CD4-positive, alpha-beta T cell (primary cell): ENCODE measurements around the gene PUS1. TPM values are rescaled to one million over a fixed set of nuclear protein-coding genes. Genes with fewer than 3 reads are reported as not detected.

Experiments
- ATAC-seq: fragments of 200-7000 bp; cut with Tn5 transposase; one replicate; pipeline ENCODE4 v1.10.0; 2022; ENCODE audit warnings: mild to moderate bottlenecking; ENCODE audit not compliant: poor library complexity
- CTCF ChIA-PET: fragments of 350-600 bp; sonication (Branson Sonifier 250); formaldehyde crosslinking; loops from one replicate; lab custom pipeline; 2021; ENCODE audit warnings: antibody characterized with exemption, inconsistent platforms; lab: Charles Lee
- POLR2A ChIA-PET: fragments of 350-600 bp; sonication (Branson Sonifier 250); formaldehyde crosslinking; loops from one replicate; lab custom pipeline; 2021; ENCODE audit warnings: antibody characterized with exemption, inconsistent platforms; lab: Charles Lee
- DNase-seq, 14 experiments: peaks; one replicate each; pipeline ENCODE4 v3.0.0-alpha.2; 2013 to 2020; ENCODE audit warnings: mixed read lengths in 2 of 14
- H3K27ac ChIP-seq, 2 donors: one replicate each; pipeline versions ENCODE4 v1.5.1 to v1.7.0; 2013; ENCODE audit warnings: low read length in 2 of 2, low read depth in 1 of 2, mild to moderate bottlenecking in 1 of 2
- H3K27me3 ChIP-seq, 2 experiments: 1 replicate in 1 of 2; 2 replicates in 1 of 2; pipeline versions ENCODE4 v1.6.1 to v1.7.0; 2013; ENCODE audit warnings: low read length in 2 of 2, control low read depth in 1 of 2, mild to moderate bottlenecking in 1 of 2, moderate library complexity in 1 of 2; ENCODE audit not compliant: insufficient read depth in 2 of 2, control insufficient read depth in 1 of 2
- H3K36me3 ChIP-seq: one replicate; pipeline ENCODE4 v1.6.1; 2013; ENCODE audit warnings: low read length, control low read depth; ENCODE audit not compliant: insufficient read depth
- H3K4me1 ChIP-seq: one replicate; pipeline ENCODE4 v1.6.1; 2013; ENCODE audit warnings: low read length, control low read depth; ENCODE audit not compliant: insufficient read depth
- H3K4me3 ChIP-seq: one replicate; pipeline ENCODE4 v1.5.1; 2013; ENCODE audit warnings: mild to moderate bottlenecking, low read length, moderate library complexity
- H3K9me3 ChIP-seq, 2 experiments: 1 replicate in 1 of 2; 2 replicates in 1 of 2; pipeline versions ENCODE4 v1.6.1 to v1.7.0; 2013; ENCODE audit warnings: low read length in 2 of 2, mild to moderate bottlenecking in 2 of 2, control low read depth in 1 of 2, moderate library complexity in 1 of 2; ENCODE audit not compliant: control insufficient read depth in 1 of 2, insufficient read depth in 1 of 2
- H3K27ac Mint-ChIP-seq: one replicate; pipeline ENCODE4 v1.8.0; 2020; ENCODE audit warnings: mixed read lengths
- H3K27me3 Mint-ChIP-seq: one replicate; pipeline ENCODE4 v1.8.0; 2021; ENCODE audit warnings: mixed read lengths
- H3K36me3 Mint-ChIP-seq: one replicate; pipeline ENCODE4 v1.8.0; 2021; ENCODE audit warnings: low read depth, mixed read lengths
- H3K4me1 Mint-ChIP-seq: one replicate; pipeline ENCODE4 v1.8.0; 2021; ENCODE audit warnings: low read depth, mixed read lengths
- H3K4me3 Mint-ChIP-seq: one replicate; pipeline ENCODE4 v1.8.0; 2020; ENCODE audit warnings: mild to moderate bottlenecking, mixed read lengths
- H3K9me3 Mint-ChIP-seq: one replicate; pipeline ENCODE4 v1.8.0; 2020; ENCODE audit warnings: mixed read lengths
- CTCF ChIP-seq: fragments of 200-600 bp; IDR thresholded peaks from one replicate; pipeline ENCODE4 v1.8.0; 2022; ENCODE audit warnings: antibody characterized with exemption, mild to moderate bottlenecking
- intact Hi-C, 2 experiments: fragments of 100-400 bp; cut with DNase I in 1 of 2; cut with micrococcal nuclease in 1 of 2; formaldehyde crosslinking; loops; one replicate each; pipeline versions ENCODE4 v1.15.1 to v1.9.0; 2023 to 2025; cut with DNase I, micrococcal nuclease
- total RNA-seq, 174 experiments: library from RNA in 2 of 174; stranded (reverse) in 2 of 174; gene quantifications; one replicate each; pipeline ENCODE4 v1.2.3 and lab custom pipeline; 2021 to 2026

The PUS1 gene
- total RNA-seq, 2 experiments from 2014 or later, result 17.7 to 18.2 TPM

GRCh38 chr12:131907379-131908091 is 21.5 kb upstream of the PUS1 start:
- no peak for TF ChIP-seq CTCF
- ChIA-PET CTCF (no interaction called here), POLR2A (no interaction called here)
- no peak overlapping the region for H3K4me3 Mint-ChIP-seq
- no peaks in the 10 kb centered on the region for H3K9me3 Mint-ChIP-seq
- Histone ChIP-seq H3K27ac (no peak overlapping the region), H3K9me3 (no peaks in the 10 kb centered on the region), H3K27me3 (no peaks in the 10 kb centered on the region), H3K4me3 (no peak overlapping the region), H3K4me1 (peaks cover 26% of the 10 kb centered on the region), H3K36me3 (peaks cover 35% of the 10 kb centered on the region)
- no peaks in the 10 kb centered on the region for H3K27me3 Mint-ChIP-seq
- DNase-seq (no peak), ATAC-seq (no peak)
- no peak overlapping the region for H3K27ac Mint-ChIP-seq
- no peaks in the 10 kb centered on the region for H3K4me1 Mint-ChIP-seq
- peaks cover 16% of the 10 kb centered on the region for H3K36me3 Mint-ChIP-seq
- intact Hi-C loops, result no loop called here

- intact Hi-C loops, result no loop called here
- Histone ChIP-seq H3K36me3 (peaks cover 39% of the 10 kb centered on the region), H3K4me3 (no peak overlapping the region), H3K27ac (no peak overlapping the region), H3K4me1 (peaks cover 23% of the 10 kb centered on the region), H3K9me3 (no peaks in the 10 kb centered on the region), H3K27me3 (no peaks in the 10 kb centered on the region)
- H3K4me1 Mint-ChIP-seq, result no peaks in the 10 kb centered on the region
- TF ChIP-seq CTCF, result no peak
- H3K9me3 Mint-ChIP-seq, result no peaks in the 10 kb centered on the region
- ATAC-seq (no peak), DNase-seq (no peak)
- no peak overlapping the region for H3K4me3 Mint-ChIP-seq
- no peaks in the 10 kb centered on the region for H3K27me3 Mint-ChIP-seq
- ChIA-PET CTCF (no interaction called here), POLR2A (no interaction called here)
- H3K36me3 Mint-ChIP-seq, result peaks cover 16% of the 10 kb centered on the region
- H3K27ac Mint-ChIP-seq, result no peak overlapping the region
Measured at GRCh38 chr12:131908092-131909080, 20.7 kb upstream of the PUS1 start.

GRCh38 chr12:131909081-131909751 is 19.9 kb upstream of the PUS1 start:
- no peaks in the 10 kb centered on the region for H3K9me3 Mint-ChIP-seq
- Histone ChIP-seq H3K9me3 (no peaks in the 10 kb centered on the region), H3K36me3 (peaks cover 44% of the 10 kb centered on the region), H3K27ac (no peak overlapping the region), H3K4me3 (no peak overlapping the region), H3K27me3 (no peaks in the 10 kb centered on the region), H3K4me1 (peaks cover 16% of the 10 kb centered on the region)
- no peaks in the 10 kb centered on the region for H3K4me1 Mint-ChIP-seq
- no peak overlapping the region for H3K4me3 Mint-ChIP-seq
- intact Hi-C loops, result no loop called here
- POLR2A ChIA-PET, result no interaction called here
- H3K27me3 Mint-ChIP-seq, result no peaks in the 10 kb centered on the region
- no peak overlapping the region for H3K27ac Mint-ChIP-seq
- TF ChIP-seq CTCF, result no peak
- CTCF ChIA-PET, result no interaction called here
- peaks cover 16% of the 10 kb centered on the region for H3K36me3 Mint-ChIP-seq
- ATAC-seq (no peak), DNase-seq (no peak)
